Thyroid gland (tissue), 4 donors: ENCODE measurements around the gene CD27.

ENCODE experiments used
- POLR2A ChIP-seq, 2 donors: fragments of 450-650 bp; IDR thresholded peaks; one replicate each; pipeline ENCODE4 v1.6.1; 2017; ENCODE audit warnings: antibody characterized with exemption in 2 of 2, mild to moderate bottlenecking in 2 of 2, moderate library complexity in 1 of 2
- TF ChIP-seq, protein P1 (sequence below), 6 experiments: fragments of 200-600 bp in 3 of 6; fragments of 450-650 bp in 3 of 6; sonication (generic) in 3 of 6; IDR thresholded peaks; one replicate each; pipeline ENCODE4 v1.5.1; 2016 to 2019; ENCODE audit warnings: antibody characterized with exemption in 6 of 6, mild to moderate bottlenecking in 2 of 6, inconsistent platforms in 1 of 6, moderate library complexity in 1 of 6

GRCh38 chr12:6461401-6462233 is 16.9 kb downstream of the CD27 start:
- TF ChIP-seq, protein P1, sequence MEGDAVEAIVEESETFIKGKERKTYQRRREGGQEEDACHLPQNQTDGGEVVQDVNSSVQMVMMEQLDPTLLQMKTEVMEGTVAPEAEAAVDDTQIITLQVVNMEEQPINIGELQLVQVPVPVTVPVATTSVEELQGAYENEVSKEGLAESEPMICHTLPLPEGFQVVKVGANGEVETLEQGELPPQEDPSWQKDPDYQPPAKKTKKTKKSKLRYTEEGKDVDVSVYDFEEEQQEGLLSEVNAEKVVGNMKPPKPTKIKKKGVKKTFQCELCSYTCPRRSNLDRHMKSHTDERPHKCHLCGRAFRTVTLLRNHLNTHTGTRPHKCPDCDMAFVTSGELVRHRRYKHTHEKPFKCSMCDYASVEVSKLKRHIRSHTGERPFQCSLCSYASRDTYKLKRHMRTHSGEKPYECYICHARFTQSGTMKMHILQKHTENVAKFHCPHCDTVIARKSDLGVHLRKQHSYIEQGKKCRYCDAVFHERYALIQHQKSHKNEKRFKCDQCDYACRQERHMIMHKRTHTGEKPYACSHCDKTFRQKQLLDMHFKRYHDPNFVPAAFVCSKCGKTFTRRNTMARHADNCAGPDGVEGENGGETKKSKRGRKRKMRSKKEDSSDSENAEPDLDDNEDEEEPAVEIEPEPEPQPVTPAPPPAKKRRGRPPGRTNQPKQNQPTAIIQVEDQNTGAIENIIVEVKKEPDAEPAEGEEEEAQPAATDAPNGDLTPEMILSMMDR (IDR thresholded peaks at IDR 0.05): no peak
- TF ChIP-seq POLR2A (IDR thresholded peaks at IDR 0.05): no peak
